Body of pancreas (tissue), 4 donors: ENCODE measurements around the gene S100A12. TPM values are rescaled to one million over a fixed set of nuclear protein-coding genes. Genes with fewer than 3 reads are reported as not detected.

Source experiments
- ATAC-seq: fragments of 150-250 bp; one replicate; pipeline ENCODE4 v1.9.1; 2016
- DNase-seq, 4 donors: peaks; one replicate each; pipeline ENCODE4 v3.0.0-alpha.2; 2019
- H3K27ac ChIP-seq, 4 donors: fragments of 200-600 bp; sonication (generic); 1 replicate in 3 of 4; 2 replicates in 1 of 4; pipeline versions ENCODE4 v1.5.1 to v1.6.1; 2016 to 2019; ENCODE audit warnings: mild to moderate bottlenecking in 1 of 4, mixed read lengths in 1 of 4, moderate library complexity in 1 of 4
- H3K27me3 ChIP-seq, 2 donors: fragments of 200-600 bp; sonication (generic); one replicate each; pipeline ENCODE4 v1.6.0; 2016; ENCODE audit warnings: mild to moderate bottlenecking in 1 of 2
- H3K36me3 ChIP-seq, 2 donors: fragments of 200-600 bp; sonication (generic); replicated peaks in 1 of 2; 2 replicates each; pipeline ENCODE4 v1.5.1; 2016; ENCODE audit warnings: low read depth in 2 of 2; ENCODE audit not compliant: insufficient read depth in 1 of 2
- H3K4me1 ChIP-seq: fragments of 200-600 bp; sonication (generic); one replicate; pipeline ENCODE4 v1.6.0; 2016
- H3K4me3 ChIP-seq, 2 donors: fragments of 200-600 bp; sonication (generic); 1 replicate in 1 of 2; 2 replicates in 1 of 2; pipeline ENCODE4 v1.5.1; 2016 to 2019
- H3K9me3 ChIP-seq, 3 donors: fragments of 200-600 bp; sonication (generic); 1 replicate in 2 of 3; 2 replicates in 1 of 3; pipeline ENCODE4 v1.5.1; 2016
- POLR2A ChIP-seq, 3 donors: fragments of 450-650 bp; IDR thresholded peaks; one replicate each; pipeline ENCODE4 v1.6.1; 2016; ENCODE audit warnings: antibody characterized with exemption in 3 of 3, mild to moderate bottlenecking in 2 of 3
- WGBS, 2 donors: methylation state at CpG; one replicate each; pipeline ENCODE4 v1.1.5; 2017; 5-methylcytosine and 5-hydroxymethylcytosine counted together
- intact Hi-C: fragments of 100-400 bp; cut with DNase I; formaldehyde crosslinking; loops from one replicate; pipeline ENCODE4 v1.15.1; 2023
- total RNA-seq, 2 donors: library from RNA; depleted of rRNA; stranded (reverse); fragments of >200 nt; gene quantifications; one replicate each; pipeline ENCODE4 v1.1.0, GENCODE V29; 2016
- TF ChIP-seq, protein P1 (sequence below), 7 experiments: fragments of 450-650 bp in 4 of 7; fragments of 200-600 bp in 3 of 7; sonication (generic) in 3 of 7; IDR thresholded peaks; one replicate each; pipeline ENCODE4 v1.5.1; 2016 to 2019; ENCODE audit warnings: antibody characterized with exemption in 7 of 7

S100A12 gene
- total RNA-seq, 2 donors from 2014 or later, result not detected

DNA sequence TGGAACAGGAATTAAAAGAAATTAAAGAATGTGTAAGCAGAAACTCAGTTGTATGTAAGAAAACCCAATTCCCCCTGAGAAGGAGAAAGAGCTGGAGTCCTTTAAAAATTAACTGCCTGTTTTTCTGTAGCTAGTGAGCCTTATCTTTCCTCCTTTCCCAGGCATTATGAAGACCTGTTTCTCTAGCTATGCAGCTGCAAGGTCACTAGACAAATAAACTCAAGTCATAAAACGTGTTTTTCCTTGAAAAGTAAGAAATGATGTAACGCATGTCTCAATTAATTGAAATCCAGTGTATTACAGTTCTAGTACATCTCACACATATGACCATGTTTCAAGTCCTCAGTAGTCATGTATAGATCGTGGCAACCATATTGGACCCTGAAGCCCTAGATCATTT, 5.3 kb downstream of the S100A12 start:
- DNase-seq (no peak), ATAC-seq (no peak)
- H3K36me3 ChIP-seq, result no peaks in the 10 kb centered on the region
- intact Hi-C loops, result no loop called here
- TF ChIP-seq, protein P1, sequence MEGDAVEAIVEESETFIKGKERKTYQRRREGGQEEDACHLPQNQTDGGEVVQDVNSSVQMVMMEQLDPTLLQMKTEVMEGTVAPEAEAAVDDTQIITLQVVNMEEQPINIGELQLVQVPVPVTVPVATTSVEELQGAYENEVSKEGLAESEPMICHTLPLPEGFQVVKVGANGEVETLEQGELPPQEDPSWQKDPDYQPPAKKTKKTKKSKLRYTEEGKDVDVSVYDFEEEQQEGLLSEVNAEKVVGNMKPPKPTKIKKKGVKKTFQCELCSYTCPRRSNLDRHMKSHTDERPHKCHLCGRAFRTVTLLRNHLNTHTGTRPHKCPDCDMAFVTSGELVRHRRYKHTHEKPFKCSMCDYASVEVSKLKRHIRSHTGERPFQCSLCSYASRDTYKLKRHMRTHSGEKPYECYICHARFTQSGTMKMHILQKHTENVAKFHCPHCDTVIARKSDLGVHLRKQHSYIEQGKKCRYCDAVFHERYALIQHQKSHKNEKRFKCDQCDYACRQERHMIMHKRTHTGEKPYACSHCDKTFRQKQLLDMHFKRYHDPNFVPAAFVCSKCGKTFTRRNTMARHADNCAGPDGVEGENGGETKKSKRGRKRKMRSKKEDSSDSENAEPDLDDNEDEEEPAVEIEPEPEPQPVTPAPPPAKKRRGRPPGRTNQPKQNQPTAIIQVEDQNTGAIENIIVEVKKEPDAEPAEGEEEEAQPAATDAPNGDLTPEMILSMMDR (IDR thresholded peaks at IDR 0.05), result no peak
- no peak for TF ChIP-seq POLR2A (IDR thresholded peaks at IDR 0.05)
- no peaks in the 10 kb centered on the region for H3K4me1 ChIP-seq
- no peaks in the 10 kb centered on the region for H3K27me3 ChIP-seq
- H3K9me3 ChIP-seq, result no peaks in the 10 kb centered on the region
- H3K27ac ChIP-seq, result no peak overlapping the region
- H3K4me3 ChIP-seq, result no peak overlapping the region
- 43 to 56% methylated on average over 3 of the region's 3 CpGs for WGBS, 2 donors

DNA sequence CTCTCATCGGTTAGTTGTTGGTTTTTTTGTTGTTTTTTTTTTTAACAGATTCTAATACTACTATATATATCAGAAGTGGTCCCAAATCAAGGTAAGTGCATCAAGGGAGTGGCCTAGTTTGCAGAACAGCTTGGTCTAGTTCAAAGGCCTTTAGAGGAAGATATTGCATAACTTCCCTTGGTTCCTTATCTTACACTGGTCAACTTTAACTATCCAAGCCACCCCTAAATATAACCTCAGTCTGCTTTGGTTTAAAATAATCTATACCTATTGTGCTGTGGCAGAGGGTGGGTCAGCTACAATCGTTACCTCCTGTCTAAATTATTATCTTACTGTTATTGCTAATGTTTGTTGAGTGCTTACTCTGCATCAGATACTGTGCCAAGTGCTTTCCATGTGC, 6.9 kb downstream of the S100A12 start:
- no peak for DNase-seq
- Histone ChIP-seq H3K27ac (no peak overlapping the region), H3K36me3 (no peaks in the 10 kb centered on the region), H3K27me3 (no peaks in the 10 kb centered on the region), H3K4me3 (no peak overlapping the region), H3K4me1 (no peaks in the 10 kb centered on the region), H3K9me3 (no peaks in the 10 kb centered on the region)
- ATAC-seq, result no peak
- WGBS, 2 donors, result 55 to 65% methylated on average over 2 of the region's 2 CpGs
- TF ChIP-seq, protein P1 (IDR thresholded peaks at IDR 0.05), result no peak
- no peak for TF ChIP-seq POLR2A (IDR thresholded peaks at IDR 0.05)
- intact Hi-C loops, result no loop called here

DNA sequence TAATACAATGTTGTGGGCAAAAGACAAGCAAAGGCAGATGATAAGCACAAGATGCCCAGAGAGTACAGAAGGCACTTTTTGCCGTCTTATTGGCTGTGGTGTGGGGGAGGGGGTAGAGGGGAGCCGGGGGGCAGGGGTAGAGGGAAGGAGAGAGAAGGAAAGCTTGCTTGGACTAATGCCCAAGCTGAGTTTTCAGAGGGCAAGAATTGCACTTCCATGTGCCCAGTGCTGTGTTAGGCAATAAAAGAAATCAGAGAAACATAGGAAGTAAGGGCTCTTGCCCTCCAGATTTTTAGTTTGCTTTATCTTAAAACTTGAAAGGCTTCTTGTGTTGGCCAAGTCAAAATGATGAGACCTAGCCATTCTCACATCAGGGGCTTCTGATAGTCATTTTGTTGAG, 8.3 kb downstream of the S100A12 start:
- no peak for DNase-seq
- no peak for TF ChIP-seq POLR2A (IDR thresholded peaks at IDR 0.05)
- TF ChIP-seq, protein P1 (IDR thresholded peaks at IDR 0.05), result no peak
- Histone ChIP-seq H3K27ac (no peak overlapping the region), H3K4me3 (no peak overlapping the region), H3K4me1 (no peaks in the 10 kb centered on the region), H3K27me3 (no peaks in the 10 kb centered on the region), H3K36me3 (no peaks in the 10 kb centered on the region), H3K9me3 (no peaks in the 10 kb centered on the region)
- ATAC-seq, result no peak
- WGBS, 2 donors, result 68 to 79% methylated on average over 2 of the region's 2 CpGs
- intact Hi-C loops, result no loop called here

DNA sequence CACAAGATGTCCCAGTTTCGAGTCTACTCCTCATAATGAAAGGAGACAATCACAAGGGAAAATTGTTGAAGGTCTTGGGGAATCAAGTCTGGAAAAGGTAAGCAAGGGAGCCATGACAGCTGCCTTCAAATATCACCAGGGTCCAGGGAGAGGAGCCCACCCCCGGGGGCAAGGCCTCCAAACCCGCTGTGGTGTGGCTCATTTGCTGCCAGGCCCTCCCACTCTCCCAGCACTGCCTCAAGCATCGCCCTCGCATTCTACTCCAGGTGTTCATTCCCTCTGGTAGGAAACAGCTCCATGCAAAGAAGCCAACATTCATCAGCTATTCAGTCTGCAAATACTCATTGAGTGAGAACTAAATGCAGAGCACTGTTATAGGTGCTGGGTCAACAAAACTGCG, 9.2 kb downstream of the S100A12 start:
- TF ChIP-seq, protein P1 (IDR thresholded peaks at IDR 0.05), result no peak
- no peak for TF ChIP-seq POLR2A (IDR thresholded peaks at IDR 0.05)
- Histone ChIP-seq H3K27me3 (no peaks in the 10 kb centered on the region), H3K27ac (no peak overlapping the region), H3K9me3 (no peaks in the 10 kb centered on the region), H3K4me3 (no peak overlapping the region), H3K36me3 (no peaks in the 10 kb centered on the region), H3K4me1 (no peaks in the 10 kb centered on the region)
- ATAC-seq, result no peak
- intact Hi-C loops, result no loop called here
- DNase-seq, result no peak
- 66 to 67% methylated on average over 6 of the region's 6 CpGs for WGBS, 2 donors

GRCh38 chr1:153365696-153366095, 9.7 kb downstream of the S100A12 start:
- DNase-seq (no peak), ATAC-seq (no peak)
- no peak overlapping the region for H3K4me3 ChIP-seq
- H3K27ac ChIP-seq, result no peak overlapping the region
- H3K4me1 ChIP-seq, result no peaks in the 10 kb centered on the region
- WGBS, 2 donors, result 55 to 73% methylated on average over 8 of the region's 8 CpGs
- intact Hi-C loops, result no loop called here
- H3K27me3 ChIP-seq, result no peaks in the 10 kb centered on the region
- H3K9me3 ChIP-seq, result no peaks in the 10 kb centered on the region
- H3K36me3 ChIP-seq, result no peaks in the 10 kb centered on the region
- TF ChIP-seq, protein P1 (IDR thresholded peaks at IDR 0.05), result no peak
